Motor neuron (in vitro differentiated cells): ENCODE data around the gene ANKS6. TPM values are rescaled to one million over a fixed set of nuclear protein-coding genes. Genes with fewer than 3 reads are reported as not detected.

Experiments
- ATAC-seq, 8 experiments: fragments of 200-7000 bp; cut with Tn5 transposase; replicated peaks in 6 of 8; 2 replicates each; pipeline ENCODE4 v1.8.0; 2021; ENCODE audit warnings: mild to moderate bottlenecking in 8 of 8, moderate library complexity in 8 of 8
- H3K27ac ChIP-seq, 2 donors: fragments of 250-450 bp; sonication (Bioruptor Pico); 2 replicates each; pipeline ENCODE4 v1.9.0; 2021; ENCODE audit warnings: antibody characterized with exemption in 2 of 2, mild to moderate bottlenecking in 2 of 2, moderate library complexity in 1 of 2
- H3K4me1 ChIP-seq, 2 donors: fragments of 250-450 bp; sonication (Bioruptor Pico); replicated peaks in 1 of 2; 2 replicates each; pipeline ENCODE4 v1.6.1; 2021; ENCODE audit warnings: antibody characterized with exemption in 2 of 2, mild to moderate bottlenecking in 2 of 2, moderate library complexity in 1 of 2
- H3K4me3 ChIP-seq, 5 donors: fragments of 250-450 bp; sonication (Bioruptor Pico); 2 replicates each; pipeline ENCODE4 v1.9.0; 2021; ENCODE audit warnings: antibody characterized with exemption in 5 of 5, mild to moderate bottlenecking in 5 of 5, moderate library complexity in 4 of 5
- WGBS, 10 experiments: fragments of 450-650 bp; shearing (Covaris generic); methylation state at CpG; one replicate each; pipeline ENCODE4 v1.0.0; 2022; 5-methylcytosine and 5-hydroxymethylcytosine counted together
- in situ Hi-C, 9 experiments: fragments of 400-800 bp; cut with MboI; loops; one replicate each; pipeline ENCODE4 v1.15.0; 2021; ENCODE audit warnings: low sequenced_read_pairs in 9 of 9, low pct_unique_long_range_greater_than_20kb in 2 of 9; ENCODE audit not compliant: unreplicated experiment in 9 of 9
- total RNA-seq, 8 experiments: library from RNA; unstranded; fragments of 300-600 nt; gene quantifications; 2 replicates each; pipeline versions ENCODE4 v1.2.3 to v1.2.4, GENCODE V29; 2022

Gene ANKS6
- total RNA-seq, 8 experiments from 2014 or later: 2.8 to 28.4 (median 6.8) TPM

DNA sequence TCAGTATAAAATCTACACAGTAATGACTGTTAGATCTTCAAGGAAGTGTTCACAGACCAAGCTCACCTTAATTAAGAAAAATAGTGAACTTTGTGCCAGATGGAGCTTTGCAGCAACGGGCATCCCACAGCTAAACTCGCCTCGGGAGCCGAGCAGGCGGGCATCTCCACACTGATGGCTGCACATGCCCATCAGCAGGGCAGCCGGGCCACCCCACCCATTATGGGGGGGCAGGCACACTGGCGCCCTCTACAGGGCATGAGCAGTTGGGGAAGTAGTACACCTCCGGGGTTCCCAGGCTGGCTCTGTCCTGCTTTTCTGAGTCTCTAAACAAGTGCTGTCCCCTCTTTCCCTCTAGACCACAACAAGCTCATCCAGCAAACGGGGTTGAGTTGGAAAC lies 21.6 kb downstream of the ANKS6 start:
- H3K4me3 ChIP-seq: no peak overlapping the region
- H3K4me1 ChIP-seq: peaks cover 0 to 7% of the 10 kb centered on the region in 2 donors
- in situ Hi-C loops: loop anchor here (10.0 to 25.0 kb wide), 3 partner anchors 460 to 687 kb away; no protein-coding TSS in a partner anchor
- no peak overlapping the region for H3K27ac ChIP-seq
- 70 to 100% (median 87%) methylated on average over 1 to 7 of the region's 9 CpGs; no CpG with 5 or more reads in 2 of the 10 experiments for WGBS, 10 experiments
- ATAC-seq: peak in 2 of 8 experiments; percentile 28 to 64

GRCh38 chr9:98773721-98774120 lies 22.6 kb downstream of the ANKS6 start:
- Histone ChIP-seq H3K4me1 (peaks cover 0 to 4% of the 10 kb centered on the region in 2 donors), H3K27ac (no peak overlapping the region), H3K4me3 (no peak overlapping the region)
- no peak for ATAC-seq
- in situ Hi-C loops: loop anchor here in 4 of 9 experiments (10.0 to 25.0 kb wide), 2 partner anchors 459 to 461 kb away; no protein-coding TSS in a partner anchor
- 99 to 100% (median 100%) methylated on average over 1 to 14 of the region's 15 CpGs; no CpG with 5 or more reads in 6 of the 10 experiments for WGBS, 10 experiments

GRCh38 chr9:98772364-98773155 lies 23.8 kb downstream of the ANKS6 start:
- Histone ChIP-seq H3K4me3 (no peak overlapping the region), H3K4me1 (no peaks in the 10 kb centered on the region), H3K27ac (no peak overlapping the region)
- in situ Hi-C loops: loop anchor here in 4 of 9 experiments (10.0 to 25.0 kb wide), 2 partner anchors 458 to 460 kb away; no protein-coding TSS in a partner anchor
- no peak for ATAC-seq
- 79 to 100% (median 90%) methylated on average over 2 to 8 of the region's 13 CpGs; no CpG with 5 or more reads in 1 of the 10 experiments for WGBS, 10 experiments

- in situ Hi-C loops: loop anchor here in 4 of 9 experiments (10.0 to 25.0 kb wide), 2 partner anchors 457 to 459 kb away; no protein-coding TSS in a partner anchor
- ATAC-seq: no peak
- no peak overlapping the region for H3K4me3 ChIP-seq
- 92 to 100% (median 100%) methylated on average over 1 to 9 of the region's 15 CpGs; no CpG with 5 or more reads in 3 of the 10 experiments for WGBS, 10 experiments
- no peak overlapping the region for H3K27ac ChIP-seq
- H3K4me1 ChIP-seq: no peaks in the 10 kb centered on the region
These were observed 25.0 kb downstream of the ANKS6 start for GRCh38 chr9:98771209-98771874.

DNA sequence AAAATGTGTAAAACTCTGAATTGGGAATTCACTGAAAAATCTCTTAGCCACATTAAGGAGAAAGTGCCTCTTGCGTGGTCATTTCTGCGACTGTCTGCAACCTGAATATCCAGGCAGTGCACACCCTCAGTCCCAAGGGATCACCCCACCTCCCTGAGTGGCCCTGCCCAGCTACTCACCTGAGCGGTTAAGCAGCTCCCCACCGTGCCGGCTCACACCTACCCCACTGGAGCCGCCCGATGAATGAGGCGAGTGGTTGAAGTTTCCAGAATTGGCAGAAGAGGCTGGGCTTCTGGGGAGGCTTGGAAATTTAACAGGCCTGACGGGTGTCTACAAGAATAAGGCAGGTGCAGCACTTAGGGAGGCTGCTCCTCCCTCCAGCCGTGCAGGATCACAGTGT lies 25.6 kb downstream of the ANKS6 start:
- Histone ChIP-seq H3K4me1 (no peaks in the 10 kb centered on the region), H3K27ac (no peak overlapping the region), H3K4me3 (no peak overlapping the region)
- WGBS, 10 experiments: 83 to 100% (median 98%) methylated on average over 1 to 6 of the region's 10 CpGs; no CpG with 5 or more reads in 4 of the 10 experiments
- ATAC-seq: no peak
- in situ Hi-C loops: loop anchor here in 4 of 9 experiments (10.0 to 25.0 kb wide), 2 partner anchors 456 to 458 kb away; no protein-coding TSS in a partner anchor

DNA sequence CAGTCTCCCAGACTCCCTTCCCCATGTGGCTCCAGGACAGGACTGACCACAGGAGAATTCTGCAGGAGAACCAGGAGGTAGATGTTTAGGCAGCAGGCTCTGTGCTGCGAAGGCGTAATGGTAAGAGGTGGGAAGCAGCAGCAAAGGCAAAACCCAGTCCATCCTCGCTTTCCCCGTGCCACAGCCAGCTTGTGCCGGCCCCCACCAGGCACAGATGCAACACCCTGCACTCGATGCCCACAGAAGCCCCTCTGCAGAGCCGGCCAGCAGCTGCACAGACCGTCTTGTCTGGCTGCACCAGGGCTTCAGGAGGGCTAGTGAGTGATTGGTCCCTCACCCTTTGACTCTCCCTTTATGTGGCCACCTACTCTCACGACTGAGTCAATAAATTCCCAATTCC lies 28.0 kb downstream of the ANKS6 start:
- 86 to 100% (median 96%) methylated on average over 1 to 5 of the region's 9 CpGs; no CpG with 5 or more reads in 6 of the 10 experiments for WGBS, 10 experiments
- no peak overlapping the region for H3K4me3 ChIP-seq
- in situ Hi-C loops: loop anchor here in 1 of 9 experiments (25.0 kb wide), 1 partner anchor 456 kb away; no protein-coding TSS in a partner anchor
- H3K27ac ChIP-seq: no peak overlapping the region
- ATAC-seq: no peak
- no peaks in the 10 kb centered on the region for H3K4me1 ChIP-seq

DNA sequence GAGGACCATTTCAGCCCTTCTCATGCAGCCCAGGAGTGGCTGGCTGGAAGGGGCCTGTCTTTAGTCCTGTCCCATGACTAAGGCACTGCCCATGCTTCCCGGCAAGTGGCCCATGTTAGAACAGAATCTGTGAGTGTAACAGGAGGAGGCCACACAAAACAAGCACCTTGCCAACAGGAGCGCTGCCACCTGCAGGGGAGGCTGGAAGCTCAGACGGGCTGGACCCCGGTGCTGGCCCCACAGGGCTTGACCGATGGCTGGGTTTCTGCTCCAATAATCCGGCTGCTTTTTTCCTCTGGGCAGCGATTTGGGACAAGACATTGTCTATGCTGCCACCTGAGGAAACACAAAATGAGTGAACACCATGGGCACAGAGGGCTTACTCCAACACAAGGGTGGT lies 28.4 kb downstream of the ANKS6 start:
- in situ Hi-C loops: loop anchor here in 1 of 9 experiments (25.0 kb wide), 1 partner anchor 456 kb away; no protein-coding TSS in a partner anchor
- Histone ChIP-seq H3K27ac (no peak overlapping the region), H3K4me1 (no peaks in the 10 kb centered on the region), H3K4me3 (no peak overlapping the region)
- no peak for ATAC-seq
- 85 to 100% (median 100%) methylated on average over 1 to 5 of the region's 7 CpGs; no CpG with 5 or more reads in 6 of the 10 experiments for WGBS, 10 experiments

- in situ Hi-C loops: loop anchor here in 1 of 9 experiments (25.0 kb wide), 1 partner anchor 455 kb away; no protein-coding TSS in a partner anchor
- 80 to 90% (median 80%) methylated on average over 1 to 2 of the region's 3 CpGs; no CpG with 5 or more reads in 7 of the 10 experiments for WGBS, 10 experiments
- H3K4me3 ChIP-seq: no peak overlapping the region
These were observed 29.2 kb downstream of the ANKS6 start for GRCh38 chr9:98767196-98767595.

DNA sequence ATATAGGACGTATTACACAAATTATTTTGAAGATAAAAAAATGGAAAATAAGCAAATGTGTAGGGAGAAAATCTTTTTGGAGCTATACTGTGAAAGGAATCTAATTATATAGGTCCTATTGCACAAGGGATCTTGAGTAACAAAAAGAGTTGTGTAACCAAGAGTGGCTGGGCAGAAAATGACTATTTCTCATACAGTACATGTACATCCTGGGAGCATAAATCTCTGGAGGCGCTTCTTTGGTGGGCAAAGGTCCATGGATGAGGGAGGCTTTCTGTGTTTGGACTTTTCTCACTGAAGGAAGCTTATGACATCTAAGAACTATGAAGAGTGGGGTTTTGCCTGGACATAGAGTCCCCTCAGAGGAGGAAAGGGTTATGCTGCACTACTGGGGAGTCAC lies 29.8 kb downstream of the ANKS6 start:
- Histone ChIP-seq H3K4me1 (no peaks in the 10 kb centered on the region), H3K27ac (no peak overlapping the region), H3K4me3 (no peak overlapping the region)
- no peak for ATAC-seq
- WGBS, 10 experiments: 80 to 100% (median 97%) methylated on average over 1 to 2 of the region's 2 CpGs; no CpG with 5 or more reads in 1 of the 10 experiments
- in situ Hi-C loops: loop anchor here in 1 of 9 experiments (25.0 kb wide), 1 partner anchor 454 kb away; no protein-coding TSS in a partner anchor

More at GRCh38 chr9:98767196-98767595, 29.2 kb downstream of the ANKS6 start:
- no peaks in the 10 kb centered on the region for H3K4me1 ChIP-seq
- H3K27ac ChIP-seq: no peak overlapping the region
- ATAC-seq: no peak

DNA sequence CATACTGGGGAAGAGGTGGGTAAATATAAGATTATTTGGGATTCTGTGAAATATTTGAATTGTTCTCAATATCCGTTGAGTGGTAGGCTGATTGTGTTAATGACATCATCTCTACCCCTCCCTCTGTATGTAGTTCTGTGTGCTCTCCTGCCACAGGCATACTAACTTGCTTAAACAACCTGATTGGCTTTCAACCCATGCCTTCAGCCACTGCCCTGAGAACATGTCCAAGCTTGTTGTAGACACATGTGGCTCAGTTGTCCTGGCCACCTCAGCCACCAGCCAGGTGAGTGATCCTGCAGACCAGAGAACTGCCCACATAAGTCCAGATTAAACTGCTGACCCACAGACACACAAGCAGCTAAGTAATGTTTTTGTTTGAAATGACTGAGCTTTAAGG lies 31.1 kb downstream of the ANKS6 start:
- peak in 2 of 8 experiments; percentile 90 to 92 for ATAC-seq
- 40 to 100% (median 83%) methylated on average over 1 of the region's 1 CpG; no CpG with 5 or more reads in 5 of the 10 experiments for WGBS, 10 experiments
- H3K4me3 ChIP-seq: no peak overlapping the region
- no peaks in the 10 kb centered on the region for H3K4me1 ChIP-seq
- H3K27ac ChIP-seq: no peak overlapping the region
- in situ Hi-C loops: loop anchor here in 1 of 9 experiments (25.0 kb wide), 1 partner anchor 453 kb away; no protein-coding TSS in a partner anchor

DNA sequence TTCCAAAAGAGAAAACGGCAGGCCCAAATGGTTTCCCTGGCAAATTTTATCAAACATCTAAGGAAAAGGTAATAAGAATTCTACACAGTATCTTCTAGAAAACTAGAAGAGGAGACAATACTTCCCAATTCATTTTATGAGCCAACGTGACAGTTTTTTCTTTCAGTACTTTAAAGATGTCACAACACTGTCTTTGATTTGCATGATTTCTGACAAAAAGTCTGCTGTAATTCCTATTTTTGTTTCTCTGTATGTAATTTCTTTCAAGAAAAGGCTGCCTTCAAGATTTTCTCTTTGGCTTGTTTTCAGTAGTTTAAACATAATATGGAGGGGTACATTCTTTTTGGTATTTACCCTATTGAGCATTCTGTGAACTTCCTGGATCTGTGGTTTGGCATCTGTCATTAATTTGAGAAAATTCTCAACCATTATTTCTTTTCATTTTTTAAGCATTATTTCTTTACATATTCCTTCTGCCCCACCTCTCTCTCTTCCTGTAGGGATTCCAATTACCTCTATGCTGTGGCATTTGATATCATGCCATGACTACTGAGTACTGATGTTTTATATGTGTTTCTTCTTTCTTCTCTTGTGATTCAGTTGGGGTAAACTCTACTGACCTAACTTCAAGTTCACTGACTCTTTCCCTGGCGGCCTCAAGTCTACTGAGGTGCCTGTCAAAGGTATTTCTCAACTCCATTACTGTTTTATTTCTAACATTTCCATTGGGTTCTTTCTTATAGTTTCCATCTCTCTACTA lies 32.2 kb downstream of the ANKS6 start:
- no peak overlapping the region for H3K27ac ChIP-seq
- no peak overlapping the region for H3K4me3 ChIP-seq
- peak in 2 of 8 experiments; percentile 28 to 52 for ATAC-seq
- in situ Hi-C loops: loop anchor here in 1 of 9 experiments (25.0 kb wide), 1 partner anchor 452 kb away; no protein-coding TSS in a partner anchor
- 87 to 100% (median 99%) methylated on average over 1 to 3 of the region's 3 CpGs for WGBS, 10 experiments
- no peaks in the 10 kb centered on the region for H3K4me1 ChIP-seq

DNA sequence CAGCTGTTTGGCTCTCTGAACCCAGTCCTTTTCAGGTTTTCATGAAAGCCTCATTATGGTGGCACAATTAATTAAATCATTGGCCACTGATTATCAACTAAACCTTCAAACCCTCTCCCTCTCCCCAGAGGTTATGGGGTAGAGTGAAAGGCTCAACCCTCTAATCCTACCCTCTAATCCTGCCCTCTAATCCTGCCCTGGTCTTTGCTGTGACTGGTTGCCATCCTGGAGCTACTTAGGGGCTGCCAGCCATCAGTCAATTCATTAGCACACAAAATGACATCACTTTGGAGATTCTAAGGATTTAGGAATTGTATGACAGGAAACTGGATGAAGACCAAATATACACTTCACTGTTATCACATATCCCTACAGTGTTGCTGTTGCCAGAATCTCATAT lies 36.1 kb downstream of the ANKS6 start:
- in situ Hi-C loops: loop anchor here in 1 of 9 experiments (25.0 kb wide), 1 partner anchor 448 kb away; no protein-coding TSS in a partner anchor

More for the DNA sequence above, 36.1 kb downstream of the ANKS6 start:
- no peak overlapping the region for H3K4me3 ChIP-seq
- H3K4me1 ChIP-seq: no peaks in the 10 kb centered on the region
- H3K27ac ChIP-seq: no peak overlapping the region
- no peak for ATAC-seq
